Suppressor macrophage treated with lipopolysaccharide for 1 hour (primary cell): Measurements from ENCODE around the gene CPOX.
A peak's percentile ranks its signal among the peaks of the same experiment; 100 is the strongest.

Experiments used
- DNase-seq, 3 donors: peaks; one replicate each; pipeline ENCODE4 v3.0.0-alpha.2; 2020 to 2022

CPOX gene

GRCh38 chr3:98534168-98534567 lies 59.2 kb downstream of the CPOX start:
- DNase-seq: no peak

- DNase-seq: no peak
These were observed 60.5 kb downstream of the CPOX start for GRCh38 chr3:98532709-98533571.

- no peak for DNase-seq
These were observed 61.2 kb downstream of the CPOX start for GRCh38 chr3:98532275-98532637.

GRCh38 chr3:98531622-98532274 lies 61.7 kb downstream of the CPOX start, which contains the start of gene GPR15:
GPR15 (plus strand) TSS chr3:98531978; CDS start chr3:98532034, 56 bp downstream.
- DNase-seq: no peak

- no peak for DNase-seq
These were observed 62.7 kb downstream of the CPOX start for GRCh38 chr3:98530676-98531075.

- DNase-seq: peak in 1 of 3 donors; percentile 9
These were observed 63.5 kb downstream of the CPOX start for GRCh38 chr3:98529856-98530459.
